Tibial nerve (tissue), 4 donors: ENCODE measurements around the gene RASSF6. TPM values are rescaled to one million over a fixed set of nuclear protein-coding genes. Genes with fewer than 3 reads are reported as not detected.

Source experiments
- DNase-seq, 2 donors: peaks; one replicate each; pipeline ENCODE4 v3.0.0-alpha.2; 2019; ENCODE audit warnings: low spot score in 2 of 2
- H3K27ac ChIP-seq, 4 donors: fragments of 200-600 bp; sonication (generic) in 3 of 4; one replicate each; pipeline ENCODE4 v1.5.1; 2017 to 2019; ENCODE audit warnings: mild to moderate bottlenecking in 1 of 4
- H3K27me3 ChIP-seq, 2 donors: fragments of 200-600 bp; sonication (generic) in 1 of 2; one replicate each; pipeline versions ENCODE4 v1.5.1 to v1.6.0; 2017 to 2019
- H3K36me3 ChIP-seq, 3 donors: fragments of 200-600 bp; sonication (generic); one replicate each; pipeline ENCODE4 v1.5.1; 2018 to 2019
- H3K4me1 ChIP-seq, 4 donors: fragments of 200-600 bp; sonication (generic) in 3 of 4; one replicate each; pipeline ENCODE4 v1.5.1; 2017 to 2019
- H3K4me3 ChIP-seq, 4 donors: fragments of 200-600 bp; sonication (generic) in 3 of 4; one replicate each; pipeline ENCODE4 v1.5.1; 2017 to 2019; ENCODE audit warnings: mild to moderate bottlenecking in 1 of 4, moderate library complexity in 1 of 4
- H3K9me3 ChIP-seq, 4 donors: fragments of 200-600 bp; sonication (generic) in 3 of 4; one replicate each; pipeline ENCODE4 v1.5.1; 2017 to 2019
- EP300 ChIP-seq, 2 donors: sonication (generic); formaldehyde crosslinking; IDR thresholded peaks; one replicate each; pipeline ENCODE4 v1.6.1; 2017; ENCODE audit warnings: antibody characterized with exemption in 2 of 2, mild to moderate bottlenecking in 1 of 2
- POLR2A ChIP-seq, 2 donors: fragments of 450-650 bp; IDR thresholded peaks; one replicate each; pipeline ENCODE4 v1.6.1; 2017; ENCODE audit warnings: antibody characterized with exemption in 2 of 2, mild to moderate bottlenecking in 2 of 2, moderate library complexity in 2 of 2
- WGBS, 2 donors: methylation state at CpG; one replicate each; pipeline ENCODE4 v1.1.5; 2018; 5-methylcytosine and 5-hydroxymethylcytosine counted together
- total RNA-seq, 4 donors: library from RNA; depleted of rRNA; stranded (reverse); fragments of >200 nt; gene quantifications; one replicate each; pipeline ENCODE4 v1.1.0, GENCODE V29; 2016
- TF ChIP-seq, protein P1 (sequence below), 5 experiments: fragments of 200-600 bp in 3 of 5; fragments of 450-650 bp in 2 of 5; sonication (generic) in 3 of 5; IDR thresholded peaks; one replicate each; pipeline ENCODE4 v1.5.1; 2016 to 2019; ENCODE audit warnings: antibody characterized with exemption in 5 of 5, mild to moderate bottlenecking in 3 of 5, moderate library complexity in 2 of 5

The RASSF6 gene
- total RNA-seq, 4 donors from 2014 or later, result not detected

DNA sequence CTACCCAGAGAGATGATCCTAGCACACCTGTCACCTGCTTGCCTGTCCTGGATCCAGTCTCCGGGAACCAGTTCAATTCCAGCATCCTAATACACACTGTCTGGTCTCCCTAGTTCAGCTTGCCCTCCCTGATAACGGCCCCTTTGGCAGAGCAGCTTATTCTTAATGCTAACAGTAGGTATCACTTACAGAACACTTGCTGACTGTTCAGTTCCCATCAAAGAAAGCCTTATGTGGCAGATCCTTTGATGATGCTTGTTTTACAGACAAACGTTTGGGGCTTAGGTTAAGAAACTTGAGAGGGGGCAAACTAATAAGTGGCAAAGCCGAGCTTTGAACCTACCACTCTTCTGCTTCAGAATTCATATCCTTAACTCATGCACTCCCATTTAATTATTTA lies 890 bp downstream of the RASSF6 start:
- Histone ChIP-seq H3K27ac (no peak overlapping the region), H3K9me3 (no peaks in the 10 kb centered on the region), H3K27me3 (peaks cover 0 to 15% of the 10 kb centered on the region in 2 donors), H3K4me3 (no peak overlapping the region), H3K4me1 (peaks cover 0 to 6% (median 0%) of the 10 kb centered on the region in 4 donors), H3K36me3 (no peaks in the 10 kb centered on the region)
- TF ChIP-seq POLR2A (IDR thresholded peaks at IDR 0.05), result no peak
- TF ChIP-seq EP300 (IDR thresholded peaks at IDR 0.05), result no peak
- TF ChIP-seq, protein P1, sequence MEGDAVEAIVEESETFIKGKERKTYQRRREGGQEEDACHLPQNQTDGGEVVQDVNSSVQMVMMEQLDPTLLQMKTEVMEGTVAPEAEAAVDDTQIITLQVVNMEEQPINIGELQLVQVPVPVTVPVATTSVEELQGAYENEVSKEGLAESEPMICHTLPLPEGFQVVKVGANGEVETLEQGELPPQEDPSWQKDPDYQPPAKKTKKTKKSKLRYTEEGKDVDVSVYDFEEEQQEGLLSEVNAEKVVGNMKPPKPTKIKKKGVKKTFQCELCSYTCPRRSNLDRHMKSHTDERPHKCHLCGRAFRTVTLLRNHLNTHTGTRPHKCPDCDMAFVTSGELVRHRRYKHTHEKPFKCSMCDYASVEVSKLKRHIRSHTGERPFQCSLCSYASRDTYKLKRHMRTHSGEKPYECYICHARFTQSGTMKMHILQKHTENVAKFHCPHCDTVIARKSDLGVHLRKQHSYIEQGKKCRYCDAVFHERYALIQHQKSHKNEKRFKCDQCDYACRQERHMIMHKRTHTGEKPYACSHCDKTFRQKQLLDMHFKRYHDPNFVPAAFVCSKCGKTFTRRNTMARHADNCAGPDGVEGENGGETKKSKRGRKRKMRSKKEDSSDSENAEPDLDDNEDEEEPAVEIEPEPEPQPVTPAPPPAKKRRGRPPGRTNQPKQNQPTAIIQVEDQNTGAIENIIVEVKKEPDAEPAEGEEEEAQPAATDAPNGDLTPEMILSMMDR (IDR thresholded peaks at IDR 0.05), result no peak
- WGBS, 2 donors, result 50 to 53% methylated on average over 4 of the region's 4 CpGs
- DNase-seq, result no peak

DNA sequence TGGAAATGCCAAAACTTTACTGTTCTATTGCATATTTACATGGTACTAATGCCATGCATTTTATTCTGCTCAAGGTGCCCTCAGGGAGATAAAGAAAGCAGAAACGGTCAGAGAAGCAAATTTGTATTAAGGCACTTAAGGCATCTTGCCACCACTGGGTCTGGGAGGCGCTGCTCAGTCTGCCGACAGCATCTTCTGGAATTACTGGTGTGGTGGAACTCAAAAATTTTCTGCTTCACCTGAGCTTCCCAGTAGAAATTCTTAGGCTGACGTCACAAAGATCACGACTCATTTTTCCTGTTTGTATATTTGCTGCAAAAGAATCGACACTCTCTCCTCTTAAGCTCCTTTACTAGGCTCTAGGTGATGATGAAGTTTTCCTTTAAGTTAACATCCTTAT lies 3.0 kb downstream of the RASSF6 start:
- Histone ChIP-seq H3K27me3 (peaks cover 0 to 15% of the 10 kb centered on the region in 2 donors), H3K9me3 (no peaks in the 10 kb centered on the region), H3K4me1 (peaks cover 0 to 6% (median 0%) of the 10 kb centered on the region in 4 donors), H3K4me3 (no peak overlapping the region), H3K36me3 (no peaks in the 10 kb centered on the region), H3K27ac (no peak overlapping the region)
- WGBS, 2 donors, result 70 to 72% methylated on average over 6 of the region's 6 CpGs
- no peak for DNase-seq
- TF ChIP-seq, protein P1 (IDR thresholded peaks at IDR 0.05), result no peak
- TF ChIP-seq POLR2A (IDR thresholded peaks at IDR 0.05) (no peak), EP300 (IDR thresholded peaks at IDR 0.05) (no peak)

DNA sequence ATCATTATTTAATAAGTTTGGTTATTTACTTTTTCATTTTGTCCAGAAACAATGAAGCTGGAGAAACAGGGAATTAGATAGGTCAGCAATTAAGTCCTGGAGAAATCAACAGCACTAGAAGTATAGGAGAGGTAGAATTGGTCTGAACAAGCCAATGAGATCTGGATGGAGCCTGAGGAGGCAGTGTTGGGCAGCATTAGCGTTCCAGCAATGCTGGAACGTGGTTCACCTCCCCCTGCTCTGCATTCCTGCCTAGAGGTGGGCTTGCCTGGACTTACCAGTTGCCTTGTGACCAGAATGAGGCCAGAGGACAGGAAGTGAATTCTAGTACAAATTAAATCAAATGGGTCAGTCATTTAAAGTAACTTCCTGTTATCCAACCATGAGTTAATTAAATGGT lies 4.6 kb downstream of the RASSF6 start:
- H3K9me3 ChIP-seq, result no peaks in the 10 kb centered on the region
- H3K27ac ChIP-seq, result no peak overlapping the region
- peaks cover 0 to 6% (median 0%) of the 10 kb centered on the region in 4 donors for H3K4me1 ChIP-seq
- no peak overlapping the region for H3K4me3 ChIP-seq
- no peaks in the 10 kb centered on the region for H3K36me3 ChIP-seq
- DNase-seq, result no peak
- TF ChIP-seq EP300 (IDR thresholded peaks at IDR 0.05) (no peak), POLR2A (IDR thresholded peaks at IDR 0.05) (no peak)
- TF ChIP-seq, protein P1 (IDR thresholded peaks at IDR 0.05), result no peak
- peaks cover 0 to 8% of the 10 kb centered on the region in 2 donors for H3K27me3 ChIP-seq
- WGBS, 2 donors, result 25 to 28% methylated on average over 2 of the region's 2 CpGs

DNA sequence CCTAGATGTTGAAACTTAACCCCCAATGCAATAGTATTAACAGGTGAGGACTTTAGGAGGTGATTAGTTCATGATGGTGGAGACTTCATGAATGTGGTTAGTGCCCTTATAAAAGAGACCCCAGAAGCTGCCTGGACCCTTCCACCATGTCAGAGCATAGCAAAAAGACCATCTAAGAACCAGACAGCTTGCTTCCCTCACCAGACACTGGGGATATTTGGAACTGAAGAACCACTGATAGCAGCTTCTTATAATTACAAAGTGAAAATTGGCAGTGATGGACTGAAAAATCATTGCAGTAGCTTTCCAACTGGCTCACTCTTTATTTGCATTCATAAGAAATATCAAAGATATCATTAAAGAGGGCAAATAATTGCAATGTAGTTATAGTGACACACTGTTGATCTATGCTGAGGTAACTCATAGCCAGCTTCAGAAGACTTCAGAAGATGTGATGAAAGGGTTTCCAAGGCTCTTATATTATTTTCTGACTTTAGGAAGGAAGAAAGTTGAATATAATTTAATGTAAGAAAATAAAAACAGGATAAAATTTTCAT lies 5.8 kb downstream of the RASSF6 start:
- Histone ChIP-seq H3K9me3 (no peaks in the 10 kb centered on the region), H3K36me3 (no peaks in the 10 kb centered on the region), H3K4me3 (no peak overlapping the region), H3K4me1 (no peaks in the 10 kb centered on the region), H3K27ac (no peak overlapping the region), H3K27me3 (no peaks in the 10 kb centered on the region)
- no peak for TF ChIP-seq EP300 (IDR thresholded peaks at IDR 0.05)
- TF ChIP-seq, protein P1 (IDR thresholded peaks at IDR 0.05), result no peak
- TF ChIP-seq POLR2A (IDR thresholded peaks at IDR 0.05), result no peak
- no peak for DNase-seq

DNA sequence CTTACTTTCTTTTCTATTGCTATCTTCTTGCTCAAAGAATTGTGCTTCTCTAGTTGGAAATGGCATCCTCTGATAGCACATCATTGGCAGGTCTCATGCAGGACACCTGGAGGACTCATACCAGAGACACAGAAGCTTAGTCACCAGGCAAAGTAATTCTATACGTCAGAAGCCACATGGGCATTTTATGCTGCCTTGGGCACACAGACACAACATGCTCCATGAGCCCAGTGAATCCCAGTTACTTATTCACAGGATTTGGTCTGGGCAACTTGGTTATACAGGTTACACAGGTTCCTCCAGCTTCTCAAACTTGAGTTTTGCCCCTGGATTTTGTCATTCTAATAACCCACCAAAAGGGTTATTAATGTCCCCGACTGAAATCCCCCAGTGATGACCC lies 7.1 kb downstream of the RASSF6 start:
- no peak for DNase-seq
- Histone ChIP-seq H3K27me3 (no peaks in the 10 kb centered on the region), H3K4me1 (no peaks in the 10 kb centered on the region), H3K9me3 (no peaks in the 10 kb centered on the region), H3K4me3 (no peak overlapping the region), H3K36me3 (no peaks in the 10 kb centered on the region), H3K27ac (no peak overlapping the region)
- no peak for TF ChIP-seq EP300 (IDR thresholded peaks at IDR 0.05)
- TF ChIP-seq, protein P1 (IDR thresholded peaks at IDR 0.05), result no peak
- no peak for TF ChIP-seq POLR2A (IDR thresholded peaks at IDR 0.05)
- 84 to 87% methylated on average over 2 of the region's 2 CpGs for WGBS, 2 donors
